ENCODE results near the gene NCAPD2.
"Not testable (repeated sequence)": the region's sequence is repeated elsewhere in the genome, so short reads cannot be mapped to it uniquely, and the experiment has no call there.

DNA sequence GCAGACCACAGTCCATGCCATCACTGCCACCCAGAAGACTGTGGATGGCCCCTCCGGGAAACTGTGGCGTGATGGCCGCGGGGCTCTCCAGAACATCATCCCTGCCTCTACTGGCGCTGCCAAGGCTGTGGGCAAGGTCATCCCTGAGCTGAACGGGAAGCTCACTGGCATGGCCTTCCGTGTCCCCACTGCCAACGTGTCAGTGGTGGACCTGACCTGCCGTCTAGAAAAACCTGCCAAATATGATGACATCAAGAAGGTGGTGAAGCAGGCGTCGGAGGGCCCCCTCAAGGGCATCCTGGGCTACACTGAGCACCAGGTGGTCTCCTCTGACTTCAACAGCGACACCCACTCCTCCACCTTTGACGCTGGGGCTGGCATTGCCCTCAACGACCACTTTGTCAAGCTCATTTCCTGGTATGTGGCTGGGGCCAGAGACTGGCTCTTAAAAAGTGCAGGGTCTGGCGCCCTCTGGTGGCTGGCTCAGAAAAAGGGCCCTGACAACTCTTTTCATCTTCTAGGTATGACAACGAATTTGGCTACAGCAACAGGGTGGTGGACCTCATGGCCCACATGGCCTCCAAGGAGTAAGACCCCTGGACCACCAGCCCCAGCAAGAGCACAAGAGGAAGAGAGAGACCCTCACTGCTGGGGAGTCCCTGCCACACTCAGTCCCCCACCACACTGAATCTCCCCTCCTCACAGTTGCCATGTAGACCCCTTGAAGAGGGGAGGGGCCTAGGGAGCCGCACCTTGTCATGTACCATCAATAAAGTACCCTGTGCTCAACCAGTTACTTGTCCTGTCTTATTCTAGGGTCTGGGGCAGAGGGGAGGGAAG is 43.9 kb downstream of the NCAPD2 start:
- TF ChIP-seq, protein P1, sequence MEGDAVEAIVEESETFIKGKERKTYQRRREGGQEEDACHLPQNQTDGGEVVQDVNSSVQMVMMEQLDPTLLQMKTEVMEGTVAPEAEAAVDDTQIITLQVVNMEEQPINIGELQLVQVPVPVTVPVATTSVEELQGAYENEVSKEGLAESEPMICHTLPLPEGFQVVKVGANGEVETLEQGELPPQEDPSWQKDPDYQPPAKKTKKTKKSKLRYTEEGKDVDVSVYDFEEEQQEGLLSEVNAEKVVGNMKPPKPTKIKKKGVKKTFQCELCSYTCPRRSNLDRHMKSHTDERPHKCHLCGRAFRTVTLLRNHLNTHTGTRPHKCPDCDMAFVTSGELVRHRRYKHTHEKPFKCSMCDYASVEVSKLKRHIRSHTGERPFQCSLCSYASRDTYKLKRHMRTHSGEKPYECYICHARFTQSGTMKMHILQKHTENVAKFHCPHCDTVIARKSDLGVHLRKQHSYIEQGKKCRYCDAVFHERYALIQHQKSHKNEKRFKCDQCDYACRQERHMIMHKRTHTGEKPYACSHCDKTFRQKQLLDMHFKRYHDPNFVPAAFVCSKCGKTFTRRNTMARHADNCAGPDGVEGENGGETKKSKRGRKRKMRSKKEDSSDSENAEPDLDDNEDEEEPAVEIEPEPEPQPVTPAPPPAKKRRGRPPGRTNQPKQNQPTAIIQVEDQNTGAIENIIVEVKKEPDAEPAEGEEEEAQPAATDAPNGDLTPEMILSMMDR (conservative IDR thresholded peaks at IDR 0.05 in 1 of 2, IDR thresholded peaks at IDR 0.05 in 1 of 2; ENCODE audit: extremely low read depth in 1 of 2, insufficient read depth in 1 of 2, low read depth in 1 of 2, low read length in 2 of 2) = peak; percentile 66 to 78
- not testable (repeated sequence) for TF ChIP-seq EZH2 (IDR thresholded peaks at IDR 0.05; ENCODE audit: borderline replicate concordance, low read length)

Data from mammary epithelial cell (primary cell).